ENCODE data around the gene TEKTIP1.
"Not testable (repeated sequence)": the region's sequence is repeated elsewhere in the genome, so short reads cannot be mapped to it uniquely, and the experiment has no call there.

Gene TEKTIP1

DNA sequence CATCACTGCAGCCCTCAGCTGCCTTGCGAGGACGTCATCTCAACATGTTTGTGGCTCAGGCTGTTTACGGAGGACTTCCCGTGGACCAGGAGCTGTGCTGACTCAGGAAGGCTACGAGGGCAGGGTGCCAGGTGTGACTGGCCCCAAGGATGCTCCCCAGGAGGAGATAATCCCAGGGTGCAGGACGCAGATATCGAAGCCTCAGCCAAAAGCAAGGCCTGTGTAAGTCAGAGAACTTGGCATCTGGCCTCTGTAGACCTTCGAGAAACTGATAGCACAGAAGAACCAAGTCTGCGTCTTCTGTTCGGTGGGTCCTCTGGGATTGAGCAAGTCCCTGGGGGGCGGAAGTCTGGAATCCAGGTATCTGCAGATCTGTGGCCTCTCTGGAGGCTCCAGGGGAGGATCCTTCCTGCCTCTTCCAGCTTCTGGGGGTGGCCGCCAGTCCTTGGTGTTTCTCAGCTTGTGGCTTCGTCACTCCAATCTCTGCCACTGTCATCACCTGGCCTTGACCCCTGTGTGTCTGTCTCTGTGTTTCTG lies 35.9 kb upstream of the TEKTIP1 start:
- TF ChIP-seq, protein P1, sequence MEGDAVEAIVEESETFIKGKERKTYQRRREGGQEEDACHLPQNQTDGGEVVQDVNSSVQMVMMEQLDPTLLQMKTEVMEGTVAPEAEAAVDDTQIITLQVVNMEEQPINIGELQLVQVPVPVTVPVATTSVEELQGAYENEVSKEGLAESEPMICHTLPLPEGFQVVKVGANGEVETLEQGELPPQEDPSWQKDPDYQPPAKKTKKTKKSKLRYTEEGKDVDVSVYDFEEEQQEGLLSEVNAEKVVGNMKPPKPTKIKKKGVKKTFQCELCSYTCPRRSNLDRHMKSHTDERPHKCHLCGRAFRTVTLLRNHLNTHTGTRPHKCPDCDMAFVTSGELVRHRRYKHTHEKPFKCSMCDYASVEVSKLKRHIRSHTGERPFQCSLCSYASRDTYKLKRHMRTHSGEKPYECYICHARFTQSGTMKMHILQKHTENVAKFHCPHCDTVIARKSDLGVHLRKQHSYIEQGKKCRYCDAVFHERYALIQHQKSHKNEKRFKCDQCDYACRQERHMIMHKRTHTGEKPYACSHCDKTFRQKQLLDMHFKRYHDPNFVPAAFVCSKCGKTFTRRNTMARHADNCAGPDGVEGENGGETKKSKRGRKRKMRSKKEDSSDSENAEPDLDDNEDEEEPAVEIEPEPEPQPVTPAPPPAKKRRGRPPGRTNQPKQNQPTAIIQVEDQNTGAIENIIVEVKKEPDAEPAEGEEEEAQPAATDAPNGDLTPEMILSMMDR (conservative IDR thresholded peaks at IDR 0.05; ENCODE audit: control insufficient read depth, insufficient read depth, low read depth, low read length), result no peak
- DNase-seq (ENCODE audit: low read depth), result peak; percentile 35
- no peak overlapping the region for H3K4me3 ChIP-seq (ENCODE audit: control insufficient read depth, low read depth, low read length)

GRCh38 chr19:3504735-3505134 lies 34.2 kb upstream of the TEKTIP1 start:
- TF ChIP-seq, protein P1 (conservative IDR thresholded peaks at IDR 0.05; ENCODE audit: control insufficient read depth, insufficient read depth, low read depth, low read length), result no peak
- no peak for DNase-seq (ENCODE audit: low read depth)
- no peak overlapping the region for H3K4me3 ChIP-seq (ENCODE audit: control insufficient read depth, low read depth, low read length)

GRCh38 chr19:3505598-3506383 lies 33.2 kb upstream of the TEKTIP1 start, which contains the start of gene FZR1:
FZR1 (plus strand) TSS chr19:3506311; CDS start chr19:3522990, 16,679 bp downstream.
- H3K4me3 ChIP-seq (ENCODE audit: control insufficient read depth, low read depth, low read length), result peak within 1 kb of the TSS; percentile 79
- TF ChIP-seq, protein P1 (conservative IDR thresholded peaks at IDR 0.05; ENCODE audit: control insufficient read depth, insufficient read depth, low read depth, low read length), result no peak
- peak; percentile 98 for DNase-seq (ENCODE audit: low read depth)

GRCh38 chr19:3506384-3507340 lies 32.3 kb upstream of the TEKTIP1 start:
- no peak for DNase-seq (ENCODE audit: low read depth)
- TF ChIP-seq, protein P1 (conservative IDR thresholded peaks at IDR 0.05; ENCODE audit: control insufficient read depth, insufficient read depth, low read depth, low read length), result no peak
- H3K4me3 ChIP-seq (ENCODE audit: control insufficient read depth, low read depth, low read length), result peak overlapping the region; percentile 77

- DNase-seq (ENCODE audit: low read depth), result no peak
- peak overlapping the region; percentile 77 for H3K4me3 ChIP-seq (ENCODE audit: control insufficient read depth, low read depth, low read length)
- TF ChIP-seq, protein P1 (conservative IDR thresholded peaks at IDR 0.05; ENCODE audit: control insufficient read depth, insufficient read depth, low read depth, low read length), result no peak
Measured at GRCh38 chr19:3507371-3508120, 31.4 kb upstream of the TEKTIP1 start.

DNA sequence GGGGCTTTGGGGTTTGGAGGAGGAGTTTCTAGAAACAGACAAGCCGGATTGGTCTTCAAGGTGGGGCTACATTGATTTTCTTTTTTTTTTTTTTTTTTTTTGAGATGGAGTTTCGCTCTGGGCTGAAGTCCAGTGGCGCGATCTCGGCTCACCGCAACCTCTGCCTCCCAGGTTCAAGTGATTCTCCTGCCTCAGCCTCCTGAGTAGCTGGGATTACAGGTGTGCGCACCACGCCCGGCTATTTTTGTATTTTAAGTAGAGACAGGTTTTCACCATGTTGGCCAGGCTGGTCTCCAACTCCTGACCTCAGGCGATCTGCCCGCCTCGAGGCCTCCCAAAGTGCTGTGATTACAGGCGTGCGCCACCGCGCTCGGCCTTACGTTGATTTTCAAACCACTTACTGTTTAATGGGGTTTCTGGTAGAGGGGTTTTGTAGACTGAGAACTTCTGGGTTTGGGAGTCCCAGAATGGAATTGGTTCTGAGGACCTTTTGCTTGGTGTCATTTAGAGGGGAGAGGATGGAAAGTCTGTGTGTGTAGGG lies 30.8 kb upstream of the TEKTIP1 start:
- not testable (repeated sequence) for DNase-seq (ENCODE audit: low read depth); H3K4me3 ChIP-seq (ENCODE audit: control insufficient read depth, low read depth, low read length)

Measured in fibroblast of mammary gland (primary cell).